NCI-H524 (cell line): ENCODE results near the gene TMEM198.

Experiments used
- DNase-seq, 2 experiments: peaks; one replicate each; lab custom pipeline; 2025; lab: John Stamatoyannopoulos, UW

Gene TMEM198

GRCh38 chr2:219562049-219563020 is 18.5 kb downstream of the TMEM198 start:
- no peak for DNase-seq

DNA sequence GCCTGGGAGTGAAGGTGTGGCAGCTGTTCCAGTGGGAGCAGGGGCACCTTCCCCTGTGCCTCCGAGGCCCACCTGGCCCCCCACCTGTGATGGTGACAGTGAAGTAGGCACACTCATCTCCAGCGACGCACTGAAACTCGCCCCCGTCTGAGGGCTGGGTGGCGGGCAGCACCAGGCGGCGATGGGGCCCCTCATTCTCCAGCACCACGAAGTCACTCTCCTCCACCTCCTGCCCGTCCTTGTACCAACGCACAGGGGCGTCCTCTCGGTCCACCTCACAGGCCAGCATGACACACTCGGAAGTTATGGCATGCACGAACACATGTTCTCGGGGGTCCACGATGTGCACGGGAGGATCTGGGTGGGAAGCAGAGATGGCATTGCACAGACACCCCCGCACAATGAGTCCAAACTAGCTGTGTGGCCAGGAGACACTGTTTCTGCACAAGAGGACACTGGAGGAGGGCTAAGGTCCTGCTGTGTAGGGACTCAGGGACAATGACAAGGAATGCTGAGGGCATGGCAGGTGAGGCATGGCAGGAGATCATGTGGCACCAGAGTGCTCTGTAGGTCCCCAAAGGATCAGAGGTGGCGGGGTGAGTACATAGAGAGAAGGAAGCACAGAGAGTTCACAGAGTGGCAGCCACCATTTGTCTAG is 19.6 kb downstream of the TMEM198 start:
- DNase-seq = no peak

DNA sequence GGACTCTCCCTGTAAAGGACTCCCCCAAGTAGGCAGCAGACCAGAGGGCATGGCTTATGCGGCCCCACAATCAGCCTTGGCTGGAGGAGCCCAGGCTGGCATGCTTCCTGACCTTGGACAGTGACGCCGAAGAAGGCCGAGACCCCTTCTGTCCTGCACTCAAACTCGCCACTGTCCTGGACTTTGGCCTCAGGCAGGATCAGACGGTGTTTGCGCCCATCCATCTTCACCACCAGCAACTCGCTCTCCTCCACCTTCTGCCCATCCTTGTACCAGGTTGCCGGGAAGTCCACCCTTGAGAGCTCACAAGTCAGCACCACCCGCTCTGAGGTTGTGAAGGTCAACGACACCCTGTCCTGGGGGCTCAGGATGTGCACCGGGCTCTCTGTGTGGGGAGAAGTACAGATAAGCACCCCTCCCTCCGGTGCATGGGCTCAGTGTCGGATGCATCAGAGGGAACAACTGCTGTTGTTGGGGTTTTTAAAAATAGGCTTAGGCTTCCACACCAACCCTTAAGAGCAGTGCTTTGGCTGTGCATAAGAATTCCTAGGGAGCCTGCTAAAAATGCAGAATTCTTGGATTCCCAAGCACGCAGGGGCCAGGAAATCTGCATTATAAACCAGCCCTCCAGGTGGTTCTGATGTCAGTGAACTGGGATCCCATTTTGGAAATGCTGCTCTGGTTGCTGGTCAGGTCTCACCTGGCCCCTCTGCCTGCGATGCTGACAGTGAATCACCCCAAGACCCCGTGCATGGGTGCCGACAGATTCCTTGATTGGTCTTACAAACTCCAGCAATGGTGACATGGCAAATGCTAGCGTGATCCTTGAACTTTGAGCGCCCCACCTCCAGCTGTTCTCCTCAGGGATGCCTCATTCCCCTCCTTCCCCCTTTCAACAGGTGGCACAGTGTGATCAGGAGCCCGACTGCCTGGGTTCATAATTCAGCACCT is 21.6 kb downstream of the TMEM198 start:
- no peak for DNase-seq

DNA sequence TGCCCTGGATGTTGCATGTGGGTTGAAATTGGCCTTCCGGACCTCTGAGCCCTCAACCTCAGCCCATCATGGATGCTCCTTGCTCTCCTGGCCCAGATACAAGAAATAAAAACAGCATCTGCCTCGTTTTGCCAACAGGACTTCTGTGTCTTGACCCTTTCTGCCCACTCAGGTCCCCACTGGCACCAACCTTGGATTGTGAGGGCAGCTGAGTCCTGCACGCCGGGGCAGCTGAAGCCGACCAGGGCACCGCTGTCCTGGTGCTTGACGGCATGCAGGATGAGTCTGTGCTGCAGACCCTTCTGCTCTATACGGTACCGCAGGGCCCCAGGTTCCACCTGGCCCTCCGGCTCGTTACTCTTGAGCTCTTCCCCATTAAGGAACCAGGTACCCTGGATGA is 22.8 kb downstream of the TMEM198 start:
- DNase-seq = no peak

GRCh38 chr2:219567131-219567530 is 23.3 kb downstream of the TMEM198 start:
- no peak for DNase-seq

GRCh38 chr2:219567791-219568361 is 24.0 kb downstream of the TMEM198 start:
- no peak for DNase-seq

DNA sequence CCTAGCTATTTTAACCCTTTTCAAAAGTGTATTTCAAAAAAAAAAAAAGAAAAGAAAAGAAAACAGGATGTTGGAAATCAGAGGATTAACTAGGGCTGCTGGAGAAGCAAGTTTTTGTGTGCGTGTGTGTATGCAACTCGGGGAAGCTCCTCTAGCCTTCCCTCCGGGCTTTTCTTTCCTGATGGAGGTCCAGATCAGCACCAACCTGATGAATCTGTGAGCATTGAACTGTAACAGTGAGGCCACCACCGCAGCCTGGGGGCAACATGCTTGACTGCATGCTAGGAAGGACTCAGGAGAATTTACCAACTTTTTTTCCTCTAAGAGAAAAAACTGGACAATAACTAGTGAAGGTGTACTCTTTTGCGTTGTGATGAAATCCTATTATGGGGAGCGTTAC is 25.2 kb downstream of the TMEM198 start:
- no peak for DNase-seq

DNA sequence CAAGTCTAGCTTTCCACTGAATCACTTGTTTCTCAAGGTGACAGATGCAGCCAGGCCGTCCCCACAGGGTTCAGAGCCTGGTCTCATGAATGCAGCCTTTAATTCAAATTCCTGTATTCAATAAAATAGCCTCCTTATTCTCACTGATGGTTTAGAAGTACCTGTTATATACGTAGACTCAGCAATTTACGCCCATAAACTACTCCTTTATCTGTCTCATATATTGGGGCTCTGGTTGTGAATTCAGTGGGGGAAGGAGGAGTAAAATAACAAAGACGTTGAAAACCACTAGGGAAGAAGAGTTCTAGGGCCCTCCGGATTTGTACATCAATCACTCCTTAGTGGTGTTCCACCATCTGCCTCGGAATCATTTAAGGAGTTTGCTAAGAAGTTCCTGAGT is 25.8 kb downstream of the TMEM198 start:
- peak; percentile 47 to 89 for DNase-seq

DNA sequence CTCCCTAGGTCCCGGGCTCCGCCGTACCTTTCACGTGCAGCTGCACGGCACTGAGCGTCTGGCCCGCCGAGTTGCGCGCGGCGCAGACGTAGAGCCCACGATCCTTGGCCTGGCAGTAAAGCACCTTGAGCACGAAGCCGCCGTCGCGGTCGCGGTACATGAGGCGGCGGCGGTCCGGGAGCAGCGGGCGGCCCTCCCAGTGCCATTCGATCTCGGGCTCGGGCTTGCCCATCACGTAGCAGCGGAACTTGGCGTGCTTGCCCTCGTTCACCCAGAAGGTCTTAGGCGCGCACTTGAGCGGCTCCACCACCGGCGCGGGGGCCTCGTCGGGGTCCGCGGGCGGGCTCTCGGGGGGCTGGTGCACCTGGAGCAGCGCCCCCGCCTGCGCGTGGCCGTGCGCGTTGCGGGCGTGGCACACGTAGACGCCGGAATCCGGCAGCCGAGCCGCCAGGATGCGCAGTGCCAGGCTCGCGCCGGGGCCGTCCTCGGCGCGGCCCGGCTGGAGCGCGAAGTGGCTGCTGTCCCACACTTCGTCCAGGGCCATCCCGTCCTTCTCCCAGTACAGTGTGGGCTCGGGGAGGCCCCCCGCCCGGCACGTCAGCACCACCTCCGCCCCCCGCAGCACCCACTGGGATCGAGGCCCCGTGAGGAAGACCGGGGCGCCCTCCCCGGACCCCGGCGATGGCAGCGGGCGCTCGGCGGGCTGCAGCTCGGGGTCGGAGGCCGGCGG is 26.5 kb downstream of the TMEM198 start:
- peak in 1 of 2 experiments; percentile 43 for DNase-seq

DNA sequence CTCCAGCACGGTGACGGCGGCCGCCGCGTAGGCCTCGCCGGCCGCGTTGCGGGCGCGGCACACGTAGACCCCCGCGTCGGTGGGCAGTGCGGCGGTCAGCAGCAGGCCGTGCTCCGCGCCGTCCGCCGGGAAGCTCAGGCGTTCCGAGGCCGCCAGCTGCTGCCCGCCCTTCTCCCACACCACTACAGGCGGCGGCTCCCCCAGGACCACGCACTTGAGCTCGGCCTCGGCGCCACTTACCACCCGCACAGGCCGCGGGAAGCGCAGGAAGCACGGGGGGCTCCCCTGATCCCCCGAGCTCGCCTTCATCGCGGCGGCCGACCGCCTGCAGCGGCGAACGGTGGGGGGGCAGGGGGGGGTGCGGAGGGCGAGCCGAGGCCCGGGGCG is 27.1 kb downstream of the TMEM198 start:
- DNase-seq = peak in 1 of 2 experiments; percentile 16

GRCh38 chr2:219571311-219572236 is 27.7 kb downstream of the TMEM198 start, which contains the start of gene OBSL1:
TSS of gene OBSL1 (minus strand) at chr2:219571539. CDS start at chr2:219571232, 307 bp downstream.
- DNase-seq = peak; percentile 32 to 84

DNA sequence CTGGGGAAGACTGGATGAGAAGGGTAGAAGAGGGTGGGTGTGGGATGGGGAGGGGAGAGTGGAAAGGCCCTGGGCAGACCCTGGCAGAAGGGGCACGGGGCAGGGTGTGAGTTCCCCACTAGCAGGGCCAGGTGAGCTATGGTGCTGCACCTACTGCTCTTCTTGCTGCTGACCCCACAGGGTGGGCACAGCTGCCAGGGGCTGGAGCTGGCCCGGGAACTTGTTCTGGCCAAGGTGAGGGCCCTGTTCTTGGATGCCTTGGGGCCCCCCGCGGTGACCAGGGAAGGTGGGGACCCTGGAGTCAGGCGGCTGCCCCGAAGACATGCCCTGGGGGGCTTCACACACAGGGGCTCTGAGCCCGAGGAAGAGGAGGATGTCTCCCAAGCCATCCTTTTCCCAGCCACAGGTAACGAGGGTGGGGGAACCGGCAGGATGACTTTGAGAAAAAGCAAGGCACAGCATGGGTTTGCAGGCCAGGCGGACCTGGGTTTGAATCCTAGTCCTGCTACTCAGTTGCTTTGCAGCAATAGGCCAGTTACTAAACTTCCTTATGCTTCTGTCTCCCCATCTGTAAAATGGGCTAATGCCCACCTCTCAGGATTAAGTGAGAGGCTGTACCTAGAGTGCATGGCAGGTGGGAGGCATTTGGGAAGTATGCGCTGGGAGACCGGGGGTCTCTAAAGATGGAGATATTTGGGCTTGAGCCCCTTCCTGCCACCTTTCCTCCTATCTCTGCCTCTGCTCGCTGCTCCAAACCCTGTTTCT is 28.6 kb downstream of the TMEM198 start, which contains the start of gene INHA:
Gene INHA, plus strand, starts transcription at position 74 of the 765 bp plus-strand sequence. Its CDS starts 65 bp downstream, at position 139.
- DNase-seq = no peak

DNA sequence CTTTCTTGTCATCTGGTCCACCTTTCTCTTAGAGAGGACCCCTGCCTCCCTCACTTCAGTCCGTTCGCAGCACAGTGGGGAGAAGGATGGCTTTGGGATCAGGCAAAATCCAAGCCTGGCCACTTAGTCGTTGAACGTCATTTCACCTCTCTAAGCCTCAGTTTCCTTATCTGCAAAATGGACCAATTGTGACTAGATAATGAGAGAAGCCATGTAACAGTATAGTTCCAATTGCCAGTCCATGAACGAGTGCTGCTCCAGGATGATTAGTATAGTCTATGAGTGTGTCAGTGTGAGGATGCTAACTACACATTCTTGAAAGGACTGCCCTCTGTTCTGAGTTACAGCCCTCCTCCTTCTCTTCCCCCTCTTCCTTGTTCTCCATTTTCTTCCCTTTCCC is 29.3 kb downstream of the TMEM198 start:
- no peak for DNase-seq

GRCh38 chr2:219574484-219575311 is 30.9 kb downstream of the TMEM198 start:
- DNase-seq = peak in 1 of 2 experiments; percentile 16

DNA sequence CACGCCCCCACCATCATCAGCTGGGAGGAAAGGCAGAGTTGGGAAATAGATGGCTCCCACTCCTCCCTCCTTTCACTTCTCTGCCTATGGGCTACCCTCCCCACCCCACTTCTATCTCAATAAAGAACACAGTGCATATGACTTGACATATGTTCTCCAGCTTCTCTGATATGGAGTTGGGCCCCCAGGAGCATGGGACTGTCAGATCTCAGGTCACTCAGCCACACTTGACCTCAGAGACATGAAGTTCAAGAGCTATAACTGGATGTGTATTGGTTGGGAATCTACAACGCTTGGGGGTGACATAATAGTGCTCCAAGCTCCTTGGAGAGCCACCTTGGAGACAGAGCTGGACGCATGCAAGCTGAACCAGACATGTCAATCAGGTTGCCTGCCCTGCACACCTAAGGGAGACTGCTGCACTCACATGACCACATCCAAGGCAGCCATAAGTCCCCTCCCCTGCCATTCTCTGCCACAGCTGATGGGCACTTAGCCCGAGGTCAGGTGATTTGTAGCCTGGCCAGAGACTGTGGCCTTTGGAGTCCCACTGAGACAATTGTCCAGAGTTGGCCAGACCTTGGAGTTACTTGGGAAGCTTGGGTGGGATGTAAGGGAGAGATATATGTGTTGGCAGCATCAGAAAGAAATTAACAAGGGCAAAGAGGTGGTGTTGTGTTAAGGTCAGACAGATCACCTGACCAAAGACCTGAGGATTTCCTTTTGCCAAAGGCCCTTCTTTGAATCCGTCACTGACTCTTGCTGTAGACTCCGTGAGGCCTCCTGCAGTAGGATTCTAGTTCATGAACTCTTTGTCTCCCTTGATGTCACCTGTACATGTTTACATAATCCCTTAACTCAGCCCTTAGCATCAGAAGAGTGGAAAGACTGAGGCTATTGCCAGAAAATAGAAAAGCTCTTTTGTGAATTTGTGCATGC is 32.0 kb downstream of the TMEM198 start:
- DNase-seq = no peak

- DNase-seq = peak in 1 of 2 experiments; percentile 65
These were observed 32.9 kb downstream of the TMEM198 start for GRCh38 chr2:219576505-219577388.
